8988T (cell line): ENCODE data around the gene AMIGO1.
A peak's percentile ranks its signal among the peaks of the same experiment; 100 is the strongest.

Experiments used
- DNase-seq: peaks from one replicate; pipeline ENCODE4 v3.0.0; 2011

AMIGO1 gene

GRCh38 chr1:109500941-109501381, 8.6 kb downstream of the AMIGO1 start:
- DNase-seq: no peak

- no peak for DNase-seq
Measured at GRCh38 chr1:109499661-109500536, 9.6 kb downstream of the AMIGO1 start.

GRCh38 chr1:109499081-109499480, 10.4 kb downstream of the AMIGO1 start:
- DNase-seq: no peak

- no peak for DNase-seq
Measured at GRCh38 chr1:109498161-109498801, 11.2 kb downstream of the AMIGO1 start.

GRCh38 chr1:109497449-109498160, 11.9 kb downstream of the AMIGO1 start:
- no peak for DNase-seq

GRCh38 chr1:109495738-109496137, 13.8 kb downstream of the AMIGO1 start:
- DNase-seq: no peak

GRCh38 chr1:109493805-109494539, 15.6 kb downstream of the AMIGO1 start, which contains the start of gene CYB561D1:
CYB561D1 (plus strand) TSS chr1:109494094; CDS start chr1:109494140, 46 bp downstream.
- DNase-seq: peak; percentile 72

- DNase-seq: no peak
Measured at GRCh38 chr1:109493227-109493626, 16.3 kb downstream of the AMIGO1 start.

- DNase-seq: no peak
Measured at GRCh38 chr1:109492779-109493178, 16.7 kb downstream of the AMIGO1 start.

- no peak for DNase-seq
Measured at GRCh38 chr1:109491372-109491771, 18.2 kb downstream of the AMIGO1 start.

- no peak for DNase-seq
Measured at GRCh38 chr1:109490934-109491302, 18.6 kb downstream of the AMIGO1 start.

- no peak for DNase-seq
Measured at GRCh38 chr1:109490029-109490933, 19.2 kb downstream of the AMIGO1 start.

GRCh38 chr1:109488696-109489095, 20.8 kb downstream of the AMIGO1 start:
- no peak for DNase-seq

GRCh38 chr1:109488201-109488600, 21.3 kb downstream of the AMIGO1 start:
- no peak for DNase-seq

GRCh38 chr1:109487261-109487660, 22.3 kb downstream of the AMIGO1 start:
- DNase-seq: no peak

GRCh38 chr1:109485001-109485400, 24.5 kb downstream of the AMIGO1 start:
- no peak for DNase-seq

- no peak for DNase-seq
Measured at GRCh38 chr1:109484519-109484975, 25.0 kb downstream of the AMIGO1 start.

GRCh38 chr1:109483672-109484518, 25.6 kb downstream of the AMIGO1 start, which contains the start of gene ATXN7L2:
ATXN7L2 (plus strand) TSS chr1:109483905; CDS start chr1:109483954, 49 bp downstream.
- peak; percentile 98 for DNase-seq

GRCh38 chr1:109482791-109483671, 26.5 kb downstream of the AMIGO1 start:
- peak; percentile 54 for DNase-seq
